Left ventricle myocardium inferior (tissue), 1 donor: ENCODE data around the gene PLPPR1. TPM values are rescaled to one million over a fixed set of nuclear protein-coding genes. Genes with fewer than 3 reads are reported as not detected.

Experiments used
- DNase-seq: peaks from one replicate; pipeline ENCODE4 v3.0.0-alpha.2; 2020
- H3K27ac ChIP-seq: fragments of 200-600 bp; replicated peaks from 2 replicates; pipeline ENCODE4 v1.8.0; 2021
- H3K27me3 ChIP-seq: fragments of 200-600 bp; 2 replicates; pipeline ENCODE4 v1.8.0; 2021; ENCODE audit warnings: low read depth
- H3K36me3 ChIP-seq: fragments of 200-600 bp; 2 replicates; pipeline ENCODE4 v1.8.0; 2021
- H3K4me1 ChIP-seq: fragments of 200-600 bp; 2 replicates; pipeline ENCODE4 v1.8.0; 2021
- H3K4me3 ChIP-seq: fragments of 200-600 bp; 2 replicates; pipeline ENCODE4 v1.8.0; 2021; ENCODE audit warnings: mild to moderate bottlenecking, moderate library complexity
- H3K9me3 ChIP-seq: fragments of 200-600 bp; replicated peaks from 2 replicates; pipeline ENCODE4 v1.8.0; 2021
- CTCF ChIP-seq: fragments of 200-600 bp; IDR thresholded peaks from 2 replicates; pipeline ENCODE4 v1.8.0; 2021; ENCODE audit warnings: antibody characterized with exemption, mild to moderate bottlenecking, borderline replicate concordance
- intact Hi-C: fragments of 100-400 bp; cut with micrococcal nuclease; formaldehyde crosslinking; loops from one replicate; pipeline ENCODE4 v1.11.0; 2022
- total RNA-seq: library from RNA; stranded (reverse); fragmentation: NEBNext Ultra II Directional; extraction: Animal tissue kit (Norgen Biotek cat#: 25700); gene quantifications from one replicate; pipeline ENCODE4 v1.2.1, GENCODE V29; 2021
- donor health status: DM: no; HTN: yes; CAD: no; lungs with severe emphysema.

The PLPPR1 gene
- total RNA-seq, 1 donor from 2014 or later: not detected

GRCh38 chr9:101264727-101265126, 236.2 kb downstream of the PLPPR1 start:
- TF ChIP-seq CTCF: no peak
- H3K27me3 ChIP-seq: peaks cover 6% of the 10 kb centered on the region
- no peak overlapping the region for H3K27ac ChIP-seq
- no peaks in the 10 kb centered on the region for H3K4me1 ChIP-seq
- no peak overlapping the region for H3K4me3 ChIP-seq
- intact Hi-C loops: no loop called here
- H3K36me3 ChIP-seq: no peaks in the 10 kb centered on the region
- no peak for DNase-seq
- no peaks in the 10 kb centered on the region for H3K9me3 ChIP-seq

GRCh38 chr9:101265261-101265660, 236.7 kb downstream of the PLPPR1 start:
- TF ChIP-seq CTCF: no peak
- H3K27me3 ChIP-seq: peaks cover 6% of the 10 kb centered on the region
- intact Hi-C loops: no loop called here
- no peak overlapping the region for H3K4me3 ChIP-seq
- no peaks in the 10 kb centered on the region for H3K36me3 ChIP-seq
- no peaks in the 10 kb centered on the region for H3K9me3 ChIP-seq
- DNase-seq: no peak
- no peak overlapping the region for H3K27ac ChIP-seq
- no peaks in the 10 kb centered on the region for H3K4me1 ChIP-seq

- intact Hi-C loops: no loop called here
These were observed 239.9 kb downstream of the PLPPR1 start for GRCh38 chr9:101268426-101268825.

GRCh38 chr9:101269591-101270283, 241.2 kb downstream of the PLPPR1 start:
- intact Hi-C loops: no loop called here
- no peaks in the 10 kb centered on the region for H3K9me3 ChIP-seq
- H3K4me3 ChIP-seq: no peak overlapping the region
- DNase-seq: no peak
- TF ChIP-seq CTCF: no peak
- H3K27me3 ChIP-seq: peaks cover 22% of the 10 kb centered on the region
- no peak overlapping the region for H3K27ac ChIP-seq
- no peaks in the 10 kb centered on the region for H3K36me3 ChIP-seq
- no peaks in the 10 kb centered on the region for H3K4me1 ChIP-seq

More at GRCh38 chr9:101268426-101268825, 239.9 kb downstream of the PLPPR1 start:
- Histone ChIP-seq H3K9me3 (no peaks in the 10 kb centered on the region), H3K4me3 (no peak overlapping the region), H3K36me3 (no peaks in the 10 kb centered on the region), H3K27ac (no peak overlapping the region), H3K4me1 (no peaks in the 10 kb centered on the region), H3K27me3 (peaks cover 22% of the 10 kb centered on the region)
- TF ChIP-seq CTCF: no peak
- DNase-seq: no peak

GRCh38 chr9:101270302-101270701, 241.8 kb downstream of the PLPPR1 start:
- peaks cover 22% of the 10 kb centered on the region for H3K27me3 ChIP-seq
- TF ChIP-seq CTCF: no peak
- intact Hi-C loops: no loop called here

More at GRCh38 chr9:101270302-101270701, 241.8 kb downstream of the PLPPR1 start:
- no peak for DNase-seq
- H3K27ac ChIP-seq: no peak overlapping the region
- H3K36me3 ChIP-seq: no peaks in the 10 kb centered on the region
- H3K9me3 ChIP-seq: no peaks in the 10 kb centered on the region
- H3K4me1 ChIP-seq: no peaks in the 10 kb centered on the region
- H3K4me3 ChIP-seq: no peak overlapping the region
